ENCODE measurements around the gene KCNK4. TPM values are rescaled to one million over a fixed set of nuclear protein-coding genes. Genes with fewer than 3 reads are reported as not detected.

The KCNK4 gene
- total RNA-seq, 2 experiments from 2014 or later: not detected

GRCh38 chr11:64288353-64288750 is 2.8 kb upstream of the KCNK4 start:
- Mint-ChIP-seq H3K27ac (no peak overlapping the region), H3K36me3 (ENCODE audit: low read depth) (peaks cover 4% of the 10 kb centered on the region), H3K9me3 (no peaks in the 10 kb centered on the region), H3K27me3 (peaks cover 22% of the 10 kb centered on the region), H3K4me3 (no peak overlapping the region), H3K4me1 (peaks cover 26% of the 10 kb centered on the region)
- DNase-seq: no peak
- ChIA-PET POLR2A (no interaction called here), CTCF (interaction anchor here (10.4 kb wide), 1 partner anchor 15 kb away, joined by 92 read pairs; the partner anchor contains the start of genes CATSPERZ and ESRRA)

GRCh38 chr11:64289002-64289564 is 2.0 kb upstream of the KCNK4 start:
- no peak overlapping the region for H3K4me3 Mint-ChIP-seq
- ChIA-PET POLR2A (no interaction called here), CTCF (interaction anchor here (0.8 to 5.1 kb wide), 3 partner anchors 10 to 14 kb away, joined by 3 to 50 read pairs (median 3); partner anchors contain the start of gene ESRRA)
- H3K9me3 Mint-ChIP-seq: no peaks in the 10 kb centered on the region
- DNase-seq: no peak
- H3K27ac Mint-ChIP-seq: no peak overlapping the region
- peaks cover 4% of the 10 kb centered on the region for H3K36me3 Mint-ChIP-seq (ENCODE audit: low read depth)
- H3K27me3 Mint-ChIP-seq: peaks cover 30% of the 10 kb centered on the region
- H3K4me1 Mint-ChIP-seq: peaks cover 24% of the 10 kb centered on the region

GRCh38 chr11:64290352-64291261 is 495 bp upstream of the KCNK4 start:
- peaks cover 43% of the 10 kb centered on the region for H3K27me3 Mint-ChIP-seq
- peaks cover 22% of the 10 kb centered on the region for H3K4me1 Mint-ChIP-seq
- DNase-seq: no peak
- no peak overlapping the region for H3K27ac Mint-ChIP-seq
- ChIA-PET POLR2A (no interaction called here), CTCF (interaction anchor here (1.1 to 5.1 kb wide), 3 partner anchors 12 to 84 kb away, joined by 3 to 50 read pairs (median 5); partner anchors contain the start of genes ESRRA and FERMT3)
- H3K4me3 Mint-ChIP-seq: peak overlapping the region; percentile 26
- H3K36me3 Mint-ChIP-seq (ENCODE audit: low read depth): peaks cover 4% of the 10 kb centered on the region
- H3K9me3 Mint-ChIP-seq: no peaks in the 10 kb centered on the region

GRCh38 chr11:64291752-64292459 is 804 bp downstream of the KCNK4 start:
- H3K36me3 Mint-ChIP-seq (ENCODE audit: low read depth): peaks cover 4% of the 10 kb centered on the region
- H3K4me1 Mint-ChIP-seq: peaks cover 13% of the 10 kb centered on the region
- ChIA-PET CTCF (interaction anchor here (1.5 to 5.1 kb wide), 2 partner anchors 11 to 46 kb away, joined by 4 to 50 read pairs; partner anchors contain the start of gene ESRRA), POLR2A (no interaction called here)
- H3K9me3 Mint-ChIP-seq: no peaks in the 10 kb centered on the region
- DNase-seq: no peak
- H3K27ac Mint-ChIP-seq: no peak overlapping the region
- H3K4me3 Mint-ChIP-seq: no peak overlapping the region
- H3K27me3 Mint-ChIP-seq: peaks cover 56% of the 10 kb centered on the region

- ChIA-PET CTCF (interaction anchor here (1.5 to 5.1 kb wide), 2 partner anchors 10 to 47 kb away, joined by 4 to 50 read pairs; partner anchors contain the start of gene ESRRA), POLR2A (no interaction called here)
- peaks cover 63% of the 10 kb centered on the region for H3K27me3 Mint-ChIP-seq
- peaks cover 3% of the 10 kb centered on the region for H3K36me3 Mint-ChIP-seq (ENCODE audit: low read depth)
- peaks cover 15% of the 10 kb centered on the region for H3K4me1 Mint-ChIP-seq
- DNase-seq: no peak
- H3K27ac Mint-ChIP-seq: no peak overlapping the region
- H3K9me3 Mint-ChIP-seq: no peaks in the 10 kb centered on the region
- H3K4me3 Mint-ChIP-seq: no peak overlapping the region
Measured at GRCh38 chr11:64292460-64293254, 1.6 kb downstream of the KCNK4 start.

- peaks cover 19% of the 10 kb centered on the region for H3K4me1 Mint-ChIP-seq
- peaks cover 79% of the 10 kb centered on the region for H3K27me3 Mint-ChIP-seq
- POLR2A ChIA-PET: no interaction called here
- CTCF ChIA-PET: interaction anchor here (0.6 to 2.5 kb wide), 7 partner anchors 8 to 349 kb away, joined by 3 to 8 read pairs (median 4); no protein-coding TSS in a partner anchor
- H3K27ac Mint-ChIP-seq: no peak overlapping the region
- peaks cover 2% of the 10 kb centered on the region for H3K36me3 Mint-ChIP-seq (ENCODE audit: low read depth)
- no peaks in the 10 kb centered on the region for H3K9me3 Mint-ChIP-seq
- no peak for DNase-seq
- H3K4me3 Mint-ChIP-seq: no peak overlapping the region
Measured at GRCh38 chr11:64294774-64295173, 3.7 kb downstream of the KCNK4 start.

GRCh38 chr11:64295760-64296159 is 4.7 kb downstream of the KCNK4 start:
- no peak overlapping the region for H3K4me3 Mint-ChIP-seq
- ChIA-PET CTCF (interaction anchor here (0.7 to 2.5 kb wide), 4 partner anchors 9 to 350 kb away, joined by 3 to 8 read pairs (median 4); no protein-coding TSS in a partner anchor), POLR2A (no interaction called here)
- H3K36me3 Mint-ChIP-seq (ENCODE audit: low read depth): peaks cover under 1% of the 10 kb centered on the region
- peaks cover 23% of the 10 kb centered on the region for H3K4me1 Mint-ChIP-seq
- no peak overlapping the region for H3K27ac Mint-ChIP-seq
- no peaks in the 10 kb centered on the region for H3K9me3 Mint-ChIP-seq
- no peak for DNase-seq
- peaks cover 80% of the 10 kb centered on the region for H3K27me3 Mint-ChIP-seq

GRCh38 chr11:64296236-64296635 is 5.1 kb downstream of the KCNK4 start:
- no peak overlapping the region for H3K27ac Mint-ChIP-seq
- peaks cover 79% of the 10 kb centered on the region for H3K27me3 Mint-ChIP-seq
- ChIA-PET POLR2A (no interaction called here), CTCF (interaction anchor here (0.8 to 2.5 kb wide), 5 partner anchors 8 to 91 kb away, joined by 3 to 8 read pairs (median 4); partner anchors contain the start of genes BAD, PRDX5 and TRMT112)
- H3K9me3 Mint-ChIP-seq: no peaks in the 10 kb centered on the region
- no peak for DNase-seq
- peaks cover 25% of the 10 kb centered on the region for H3K4me1 Mint-ChIP-seq
- H3K36me3 Mint-ChIP-seq (ENCODE audit: low read depth): no peaks in the 10 kb centered on the region
- H3K4me3 Mint-ChIP-seq: no peak overlapping the region

- H3K4me3 Mint-ChIP-seq: no peak overlapping the region
- peaks cover 82% of the 10 kb centered on the region for H3K27me3 Mint-ChIP-seq
- DNase-seq: no peak
- no peak overlapping the region for H3K27ac Mint-ChIP-seq
- CTCF ChIA-PET: interaction anchor here (0.8 to 2.5 kb wide), 6 partner anchors 7 to 92 kb away, joined by 3 to 8 read pairs (median 4); partner anchors contain the start of genes BAD, GPR137, PRDX5 and TRMT112
- no peaks in the 10 kb centered on the region for H3K36me3 Mint-ChIP-seq (ENCODE audit: low read depth)
- H3K9me3 Mint-ChIP-seq: no peaks in the 10 kb centered on the region
- POLR2A ChIA-PET: no interaction called here
- peaks cover 25% of the 10 kb centered on the region for H3K4me1 Mint-ChIP-seq
Measured at GRCh38 chr11:64296830-64297698, 6.0 kb downstream of the KCNK4 start.

- Mint-ChIP-seq H3K27ac (no peak overlapping the region), H3K4me3 (no peak overlapping the region), H3K36me3 (ENCODE audit: low read depth) (no peaks in the 10 kb centered on the region), H3K4me1 (peaks cover 22% of the 10 kb centered on the region), H3K27me3 (peaks cover 79% of the 10 kb centered on the region), H3K9me3 (no peaks in the 10 kb centered on the region)
- POLR2A ChIA-PET: no interaction called here
- CTCF ChIA-PET: interaction anchor here (2.0 kb wide), 1 partner anchor 12 kb away, joined by 6 read pairs; the partner anchor contains the start of gene GPR137
- DNase-seq: no peak
Measured at GRCh38 chr11:64297699-64298358, 6.7 kb downstream of the KCNK4 start.

All from activated CD4-positive, alpha-beta T cell treated with anti-CD3 and anti-CD28 coated beads, Interleukin-2, amount 10 ng/mL, durations not matched to agents 7 days and 5 days (primary cell).